ENCODE results near the gene MMD2. TPM values are rescaled to one million over a fixed set of nuclear protein-coding genes. Genes with fewer than 3 reads are reported as not detected.
A peak's percentile ranks its signal among the peaks of the same experiment; 100 is the strongest.

The MMD2 gene
- total and polyA plus RNA-seq, 2 experiments from 2014 or later = 0.11 to 0.38 TPM

DNA sequence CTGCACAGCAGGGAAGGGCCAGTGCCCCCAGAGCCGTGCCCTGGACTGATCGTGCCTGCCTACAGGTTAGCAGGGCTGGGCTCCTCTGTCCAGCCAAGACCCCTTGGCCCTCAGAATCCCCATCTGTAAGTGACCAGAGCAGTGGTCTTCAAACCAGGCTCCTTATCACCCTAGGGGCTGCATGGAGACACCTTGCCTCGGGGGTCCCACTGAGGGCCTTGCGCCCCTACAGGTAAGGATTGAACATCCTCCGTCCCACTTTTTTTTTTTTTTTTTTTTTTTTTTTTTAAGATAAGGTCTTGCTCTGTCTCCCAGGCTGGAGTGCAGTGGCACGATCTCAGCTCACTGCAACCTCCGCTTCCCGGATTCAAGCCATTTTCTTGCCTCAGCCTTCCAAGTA is 42.9 kb downstream of the MMD2 start:
- no peak overlapping the region for H3K4me3 ChIP-seq
- peak; percentile 37; the same call in 2 of the 3 replicates for ATAC-seq
- H3K36me3 Mint-ChIP-seq (ENCODE audit: low read depth) = no peaks in the 10 kb centered on the region

More for the DNA sequence above, 42.9 kb downstream of the MMD2 start:
- DNase-seq (ENCODE audit: low spot score) = peak; percentile 38
- no peaks in the 10 kb centered on the region for H3K79me2 ChIP-seq (replicated peaks; ENCODE audit: insufficient read depth)
- no peak overlapping the region for H3K27ac ChIP-seq (ENCODE audit: low read depth)
- no peaks in the 10 kb centered on the region for H3K9me2 ChIP-seq (ENCODE audit: insufficient read depth)
- H3F3A ChIP-seq (replicated peaks; ENCODE audit: low read depth) = no peaks in the 10 kb centered on the region
- Mint-ChIP-seq H3K27ac (no peak overlapping the region), H3K9me3 (peaks cover 16% of the 10 kb centered on the region), H3K27me3 (ENCODE audit: insufficient read depth, low read depth, poor library complexity) (no peaks in the 10 kb centered on the region), H3K4me3 (no peak overlapping the region), H3K4me1 (no peaks in the 10 kb centered on the region)
- no peaks in the 10 kb centered on the region for H4K20me1 ChIP-seq (replicated peaks; ENCODE audit: insufficient read depth)
- no peaks in the 10 kb centered on the region for H3K27me3 ChIP-seq (ENCODE audit: insufficient read depth)
- H3K4me2 ChIP-seq = no peak overlapping the region
- H3K36me3 ChIP-seq (ENCODE audit: insufficient read depth) = no peaks in the 10 kb centered on the region
- TF ChIP-seq ZNF331 (CRISPR knock-in tag; IDR thresholded peaks at IDR 0.05; ENCODE audit: low read depth) (no peak), POLR2AphosphoS5 (IDR thresholded peaks at IDR 0.05; ENCODE audit: low read depth) (no peak), EZH2 (IDR thresholded peaks at IDR 0.05; ENCODE audit: low read depth, unreplicated experiment) (no peak)
- TF ChIP-seq, protein P1, sequence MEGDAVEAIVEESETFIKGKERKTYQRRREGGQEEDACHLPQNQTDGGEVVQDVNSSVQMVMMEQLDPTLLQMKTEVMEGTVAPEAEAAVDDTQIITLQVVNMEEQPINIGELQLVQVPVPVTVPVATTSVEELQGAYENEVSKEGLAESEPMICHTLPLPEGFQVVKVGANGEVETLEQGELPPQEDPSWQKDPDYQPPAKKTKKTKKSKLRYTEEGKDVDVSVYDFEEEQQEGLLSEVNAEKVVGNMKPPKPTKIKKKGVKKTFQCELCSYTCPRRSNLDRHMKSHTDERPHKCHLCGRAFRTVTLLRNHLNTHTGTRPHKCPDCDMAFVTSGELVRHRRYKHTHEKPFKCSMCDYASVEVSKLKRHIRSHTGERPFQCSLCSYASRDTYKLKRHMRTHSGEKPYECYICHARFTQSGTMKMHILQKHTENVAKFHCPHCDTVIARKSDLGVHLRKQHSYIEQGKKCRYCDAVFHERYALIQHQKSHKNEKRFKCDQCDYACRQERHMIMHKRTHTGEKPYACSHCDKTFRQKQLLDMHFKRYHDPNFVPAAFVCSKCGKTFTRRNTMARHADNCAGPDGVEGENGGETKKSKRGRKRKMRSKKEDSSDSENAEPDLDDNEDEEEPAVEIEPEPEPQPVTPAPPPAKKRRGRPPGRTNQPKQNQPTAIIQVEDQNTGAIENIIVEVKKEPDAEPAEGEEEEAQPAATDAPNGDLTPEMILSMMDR (conservative IDR thresholded peaks at IDR 0.05; ENCODE audit: low read depth in 2 of 2) = peak in 1 of 2 experiments; percentile 26; a peak in 2 of 4 replicates
- TF ChIP-seq, protein P2, sequence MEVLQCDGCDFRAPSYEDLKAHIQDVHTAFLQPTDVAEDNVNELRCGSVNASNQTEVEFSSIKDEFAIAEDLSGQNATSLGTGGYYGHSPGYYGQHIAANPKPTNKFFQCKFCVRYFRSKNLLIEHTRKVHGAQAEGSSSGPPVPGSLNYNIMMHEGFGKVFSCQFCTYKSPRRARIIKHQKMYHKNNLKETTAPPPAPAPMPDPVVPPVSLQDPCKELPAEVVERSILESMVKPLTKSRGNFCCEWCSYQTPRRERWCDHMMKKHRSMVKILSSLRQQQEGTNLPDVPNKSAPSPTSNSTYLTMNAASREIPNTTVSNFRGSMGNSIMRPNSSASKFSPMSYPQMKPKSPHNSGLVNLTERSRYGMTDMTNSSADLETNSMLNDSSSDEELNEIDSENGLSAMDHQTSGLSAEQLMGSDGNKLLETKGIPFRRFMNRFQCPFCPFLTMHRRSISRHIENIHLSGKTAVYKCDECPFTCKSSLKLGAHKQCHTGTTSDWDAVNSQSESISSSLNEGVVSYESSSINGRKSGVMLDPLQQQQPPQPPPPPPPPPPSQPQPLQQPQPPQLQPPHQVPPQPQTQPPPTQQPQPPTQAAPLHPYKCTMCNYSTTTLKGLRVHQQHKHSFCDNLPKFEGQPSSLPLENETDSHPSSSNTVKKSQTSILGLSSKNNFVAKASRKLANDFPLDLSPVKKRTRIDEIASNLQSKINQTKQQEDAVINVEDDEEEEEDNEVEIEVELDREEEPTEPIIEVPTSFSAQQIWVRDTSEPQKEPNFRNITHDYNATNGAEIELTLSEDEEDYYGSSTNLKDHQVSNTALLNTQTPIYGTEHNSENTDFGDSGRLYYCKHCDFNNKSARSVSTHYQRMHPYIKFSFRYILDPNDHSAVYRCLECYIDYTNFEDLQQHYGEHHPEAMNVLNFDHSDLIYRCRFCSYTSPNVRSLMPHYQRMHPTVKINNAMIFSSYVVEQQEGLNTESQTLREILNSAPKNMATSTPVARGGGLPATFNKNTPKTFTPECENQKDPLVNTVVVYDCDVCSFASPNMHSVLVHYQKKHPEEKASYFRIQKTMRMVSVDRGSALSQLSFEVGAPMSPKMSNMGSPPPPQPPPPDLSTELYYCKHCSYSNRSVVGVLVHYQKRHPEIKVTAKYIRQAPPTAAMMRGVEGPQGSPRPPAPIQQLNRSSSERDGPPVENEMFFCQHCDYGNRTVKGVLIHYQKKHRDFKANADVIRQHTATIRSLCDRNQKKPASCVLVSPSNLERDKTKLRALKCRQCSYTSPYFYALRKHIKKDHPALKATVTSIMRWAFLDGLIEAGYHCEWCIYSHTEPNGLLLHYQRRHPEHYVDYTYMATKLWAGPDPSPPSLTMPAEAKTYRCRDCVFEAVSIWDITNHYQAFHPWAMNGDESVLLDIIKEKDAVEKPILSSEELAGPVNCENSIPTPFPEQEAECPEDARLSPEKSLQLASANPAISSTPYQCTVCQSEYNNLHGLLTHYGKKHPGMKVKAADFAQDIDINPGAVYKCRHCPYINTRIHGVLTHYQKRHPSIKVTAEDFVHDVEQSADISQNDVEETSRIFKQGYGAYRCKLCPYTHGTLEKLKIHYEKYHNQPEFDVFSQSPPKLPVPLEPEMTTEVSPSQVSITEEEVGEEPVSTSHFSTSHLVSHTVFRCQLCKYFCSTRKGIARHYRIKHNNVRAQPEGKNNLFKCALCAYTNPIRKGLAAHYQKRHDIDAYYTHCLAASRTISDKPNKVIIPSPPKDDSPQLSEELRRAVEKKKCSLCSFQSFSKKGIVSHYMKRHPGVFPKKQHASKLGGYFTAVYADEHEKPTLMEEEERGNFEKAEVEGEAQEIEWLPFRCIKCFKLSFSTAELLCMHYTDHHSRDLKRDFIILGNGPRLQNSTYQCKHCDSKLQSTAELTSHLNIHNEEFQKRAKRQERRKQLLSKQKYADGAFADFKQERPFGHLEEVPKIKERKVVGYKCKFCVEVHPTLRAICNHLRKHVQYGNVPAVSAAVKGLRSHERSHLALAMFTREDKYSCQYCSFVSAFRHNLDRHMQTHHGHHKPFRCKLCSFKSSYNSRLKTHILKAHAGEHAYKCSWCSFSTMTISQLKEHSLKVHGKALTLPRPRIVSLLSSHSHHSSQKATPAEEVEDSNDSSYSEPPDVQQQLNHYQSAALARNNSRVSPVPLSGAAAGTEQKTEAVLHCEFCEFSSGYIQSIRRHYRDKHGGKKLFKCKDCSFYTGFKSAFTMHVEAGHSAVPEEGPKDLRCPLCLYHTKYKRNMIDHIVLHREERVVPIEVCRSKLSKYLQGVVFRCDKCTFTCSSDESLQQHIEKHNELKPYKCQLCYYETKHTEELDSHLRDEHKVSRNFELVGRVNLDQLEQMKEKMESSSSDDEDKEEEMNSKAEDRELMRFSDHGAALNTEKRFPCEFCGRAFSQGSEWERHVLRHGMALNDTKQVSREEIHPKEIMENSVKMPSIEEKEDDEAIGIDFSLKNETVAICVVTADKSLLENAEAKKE (CRISPR knock-in tag; IDR thresholded peaks at IDR 0.05) = no peak
- H2AFZ ChIP-seq = no peak overlapping the region
- no peaks in the 10 kb centered on the region for H3K4me1 ChIP-seq (ENCODE audit: insufficient read depth)

Data from GM23338 (cell line).